ENCODE results near the gene LAT. TPM values are rescaled to one million over a fixed set of nuclear protein-coding genes. Genes with fewer than 3 reads are reported as not detected.

LAT gene
- total and polyA plus RNA-seq, 2 of the 4 experiments (the other 2 are of a cell fraction): 0.18 to 7.4 TPM

DNA sequence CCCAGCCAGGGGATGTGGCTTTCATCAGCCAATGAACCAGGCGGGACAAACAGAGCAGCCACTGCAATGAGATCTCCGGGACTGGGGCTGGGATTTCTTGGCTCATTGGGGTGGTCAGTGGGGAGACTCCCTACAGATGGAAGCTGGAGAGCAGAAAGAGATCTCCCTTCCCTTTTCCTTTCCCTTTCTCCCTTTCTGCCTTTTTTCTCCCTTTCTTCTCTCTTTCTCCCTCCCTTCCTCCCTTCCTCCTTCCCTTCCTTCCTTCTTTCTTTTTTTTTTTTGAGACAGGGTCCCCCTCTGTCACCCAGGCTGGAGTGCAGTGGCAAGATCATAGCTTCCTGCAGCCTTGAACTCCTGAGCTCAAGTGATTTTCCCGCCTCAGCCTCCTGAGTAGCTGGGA lies 14.0 kb downstream of the LAT start:
- H3K56ac ChIP-seq (ENCODE audit: extremely low read depth, insufficient read depth, low read length): no peak overlapping the region
- no peak overlapping the region for H3K14ac ChIP-seq (replicated peaks; ENCODE audit: low read depth, low read length)
- H2BK20ac ChIP-seq (ENCODE audit: low read depth, low read length): no peak overlapping the region
- 0 out of 2 replicates have a peak, but pooled peaks cover 2% of the 10 kb centered on the region for H3K9me1 ChIP-seq (ENCODE audit: insufficient read depth, low read length)
- H3K4me2 ChIP-seq (ENCODE audit: low read depth, low read length): no peak overlapping the region
- no CpG with 5 or more reads among the region's 3 CpGs for WGBS, 2 experiments (ENCODE audit: extremely low coverage in 2 of 2, insufficient read length in 1 of 2)
- H2AK9ac ChIP-seq (replicated peaks; ENCODE audit: low read depth, low read length, poor library complexity): no peak overlapping the region
- no peak overlapping the region for H4K8ac ChIP-seq (ENCODE audit: low read depth in 2 of 2, low read length in 2 of 2)
- no peak overlapping the region for H2BK5ac ChIP-seq (ENCODE audit: low read depth, low read length, poor library complexity, severe bottlenecking)
- ChIA-PET CTCF (no interaction called here), POLR2A (ENCODE audit: unreplicated experiment) (no interaction called here)
- no peak overlapping the region for H3K4me3 ChIP-seq (ENCODE audit: insufficient read depth, low read depth, low read length)
- ATAC-seq (ENCODE audit: low read depth): no peak
- H4K20me1 ChIP-seq (ENCODE audit: insufficient read depth, low read length): no peaks in the 10 kb centered on the region
- intact Hi-C loops (cut with micrococcal nuclease) (no loop called here), dilution Hi-C loops (cut with HindIII; ENCODE audit: low sequenced_read_pairs, unreplicated experiment) (no loop called here), in situ Hi-C loops (cut with MboI; ENCODE audit: low sequenced_read_pairs) (no loop called here)
- no peak overlapping the region for H2BK15ac ChIP-seq (ENCODE audit: low read depth, low read length)
- H4K91ac ChIP-seq (ENCODE audit: insufficient read depth, low read depth, low read length): no peak overlapping the region
- H3K27ac ChIP-seq (ENCODE audit: insufficient read depth, low read length): no peak overlapping the region
- no peak overlapping the region for H3K18ac ChIP-seq (ENCODE audit: low read depth, low read length)
- TF ChIP-seq POLR2A (IDR thresholded peaks at IDR 0.05; ENCODE audit: low read depth, low read length) (no peak), MAZ (IDR thresholded peaks at IDR 0.05; ENCODE audit: borderline replicate concordance, low read depth, low read length) (no peak), CHD1 (IDR thresholded peaks at IDR 0.05; ENCODE audit: low read depth, low read length) (no peak), NFE2L2 (IDR thresholded peaks at IDR 0.05; ENCODE audit: low read depth, low read length) (no peak), RCOR1 (IDR thresholded peaks at IDR 0.05; ENCODE audit: insufficient replicate concordance, low read length) (no peak), ELK1 (IDR thresholded peaks at IDR 0.05; ENCODE audit: borderline replicate concordance, low read depth, low read length) (no peak), RAD21 (IDR thresholded peaks at IDR 0.05; ENCODE audit: low read length) (no peak), CEBPB (IDR thresholded peaks at IDR 0.05; ENCODE audit: low read depth, low read length) (no peak), RFX5 (IDR thresholded peaks at IDR 0.05; ENCODE audit: low read depth, low read length) (no peak), MAFK (IDR thresholded peaks at IDR 0.05; ENCODE audit: low read depth, low read length) (no peak)
- no peaks in the 10 kb centered on the region for H3K36me3 ChIP-seq (ENCODE audit: control insufficient read depth, insufficient read depth, low read length)
- H2BK120ac ChIP-seq (ENCODE audit: low read depth, low read length): no peak overlapping the region
- no TSS peak for BruUV-seq (replicated peaks)
- H2AFZ ChIP-seq (replicated peaks; ENCODE audit: low read length, poor library complexity): no peak overlapping the region
- H3K4ac ChIP-seq (ENCODE audit: low read depth, low read length): no peak overlapping the region
- no peak overlapping the region for H2AK5ac ChIP-seq (ENCODE audit: low read depth, low read length)
- no peaks in the 10 kb centered on the region for H3K79me1 ChIP-seq (ENCODE audit: low read depth in 1 of 2, low read length in 2 of 2)
- H3K4me1 ChIP-seq (ENCODE audit: control insufficient read depth, insufficient read depth, low read length): no peaks in the 10 kb centered on the region
- no peak overlapping the region for H4K5ac ChIP-seq (ENCODE audit: low read depth, low read length)
- no peak for DNase-seq
- no peak overlapping the region for H3K23ac ChIP-seq (ENCODE audit: low read depth, low read length)
- H3K9ac ChIP-seq (ENCODE audit: low read depth, low read length): no peak overlapping the region
- H3K9me3 ChIP-seq (ENCODE audit: control insufficient read depth, insufficient read depth, low read length): no peaks in the 10 kb centered on the region
- H3K27me3 ChIP-seq (ENCODE audit: control insufficient read depth, insufficient read depth, low read length): peaks cover 4% of the 10 kb centered on the region
